ENCODE data around the gene TIMP2.

Gene TIMP2

DNA sequence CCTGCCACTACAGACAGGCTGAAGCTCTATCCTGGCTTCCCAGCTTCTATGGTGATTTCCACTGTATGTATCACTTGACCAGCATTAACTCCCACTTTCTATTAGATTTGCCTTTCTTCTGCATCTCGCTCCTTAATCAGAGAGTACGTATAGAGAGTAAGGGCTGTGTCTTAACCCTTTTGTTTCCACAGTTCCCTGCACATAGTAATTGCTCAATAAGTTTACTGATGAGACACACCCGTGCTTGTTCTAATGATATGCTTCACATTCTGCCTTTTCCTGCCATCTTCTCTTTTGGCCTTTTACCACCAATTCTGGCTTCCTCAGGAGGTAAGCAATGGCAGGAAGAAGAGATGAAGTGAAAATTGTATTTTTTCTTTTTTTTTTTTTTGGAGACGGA is 64.0 kb downstream of the TIMP2 start:
- DNase-seq = no peak

DNA sequence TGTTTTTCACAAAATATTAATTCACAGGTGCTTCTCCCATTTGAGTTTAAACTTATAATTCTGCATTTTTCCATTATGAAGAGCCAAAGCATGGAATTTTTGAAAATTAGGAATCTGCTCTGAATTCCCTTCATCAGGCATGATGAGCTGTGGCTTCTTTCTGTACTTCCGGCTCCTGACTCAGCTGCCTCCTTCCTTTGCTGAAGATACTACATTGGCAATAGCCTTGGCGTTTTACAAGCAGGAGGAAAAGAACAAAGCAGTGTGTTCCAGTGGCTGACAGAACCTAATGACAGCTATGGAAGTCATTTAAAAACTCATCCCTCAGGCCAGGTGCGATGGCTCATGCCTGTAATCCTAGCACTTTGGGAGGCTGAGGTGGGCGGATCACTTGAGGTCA is 66.1 kb downstream of the TIMP2 start:
- no peak for DNase-seq

DNA sequence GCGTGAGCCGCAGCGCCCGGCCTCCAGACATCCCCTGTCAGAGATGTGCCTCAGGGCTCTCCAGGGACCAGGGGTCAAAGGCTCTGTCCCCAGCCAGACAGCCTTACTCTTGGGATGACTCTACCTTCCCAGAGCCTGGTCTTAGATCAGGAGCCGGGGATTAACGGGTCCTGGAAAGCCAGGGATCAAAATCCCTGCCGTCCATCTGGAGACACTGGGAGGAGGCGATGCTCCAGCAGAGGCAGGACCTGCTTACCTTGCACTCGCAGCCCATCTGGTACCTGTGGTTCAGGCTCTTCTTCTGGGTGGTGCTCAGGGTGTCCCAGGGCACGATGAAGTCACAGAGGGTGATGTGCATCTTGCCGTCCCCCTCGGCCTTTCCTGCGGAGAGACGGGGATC is 67.9 kb downstream of the TIMP2 start:
- no peak for DNase-seq

DNA sequence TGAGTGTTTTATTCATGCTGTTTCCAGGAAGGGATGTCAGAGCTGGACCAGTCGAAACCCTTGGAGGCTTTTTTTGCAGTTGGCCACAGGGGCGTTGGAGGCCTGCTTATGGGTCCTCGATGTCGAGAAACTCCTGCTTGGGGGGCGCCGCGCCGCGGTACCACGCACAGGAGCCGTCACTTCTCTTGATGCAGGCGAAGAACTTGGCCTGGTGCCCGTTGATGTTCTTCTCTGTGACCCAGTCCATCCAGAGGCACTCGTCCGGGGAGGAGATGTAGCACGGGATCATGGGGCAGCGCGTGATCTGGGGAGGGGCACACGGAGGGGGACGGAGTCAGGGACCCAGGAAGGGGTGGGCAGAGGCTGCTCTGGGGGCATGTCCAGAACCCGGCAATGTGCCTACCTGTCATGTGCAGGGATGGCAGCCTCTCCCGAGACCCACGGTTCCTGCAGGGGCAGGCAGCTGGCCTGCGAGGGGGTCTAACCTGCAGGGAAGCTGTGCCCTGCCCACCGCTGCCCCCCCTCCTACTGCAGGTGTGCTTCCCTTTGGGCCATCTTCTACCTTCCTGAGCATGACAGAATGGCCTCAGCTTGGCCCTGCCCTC is 69.5 kb downstream of the TIMP2 start:
- DNase-seq = no peak

DNA sequence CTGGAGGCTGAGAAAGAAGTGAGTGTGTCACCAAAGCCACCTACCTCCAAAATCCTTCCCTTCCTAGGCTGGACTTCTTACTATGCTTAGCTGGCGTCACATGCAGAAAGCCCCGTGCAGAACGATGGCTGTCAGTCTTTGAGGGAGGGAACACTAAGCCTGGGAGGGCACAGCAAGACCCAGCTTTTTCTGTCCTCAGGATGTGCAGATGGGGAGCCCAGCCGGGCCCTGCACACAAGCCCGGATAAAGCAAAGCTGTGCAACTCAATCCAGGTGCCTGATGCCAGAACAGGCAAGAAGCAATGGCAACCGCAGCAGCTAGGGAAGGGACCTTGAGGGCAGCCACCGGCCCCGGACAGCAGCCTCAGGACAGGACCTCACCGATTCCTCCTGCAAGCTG is 70.7 kb downstream of the TIMP2 start:
- DNase-seq = no peak

DNA sequence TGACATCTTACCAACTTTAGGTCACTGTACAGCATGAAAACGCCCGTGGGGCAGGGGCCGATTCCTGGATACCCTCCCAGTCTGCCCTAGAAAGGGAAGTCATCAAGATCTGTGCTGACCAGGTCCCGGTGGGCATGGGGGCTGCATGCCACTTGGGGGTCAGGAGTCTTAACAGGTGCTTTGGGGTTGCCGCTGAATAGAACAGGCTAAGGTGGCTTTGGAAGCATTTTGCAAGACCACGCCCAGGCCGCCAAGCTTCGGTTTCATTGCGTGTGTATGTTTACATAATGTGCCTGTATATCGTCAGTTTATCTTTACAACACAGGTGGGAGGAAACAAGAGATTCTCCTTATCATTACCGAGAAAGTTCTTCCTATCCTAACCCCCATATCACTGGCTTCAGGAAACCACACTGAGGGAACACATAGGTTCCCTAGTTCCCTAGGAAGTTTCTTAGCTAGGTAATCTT is 71.2 kb downstream of the TIMP2 start:
- peak; percentile 34 for DNase-seq

DNA sequence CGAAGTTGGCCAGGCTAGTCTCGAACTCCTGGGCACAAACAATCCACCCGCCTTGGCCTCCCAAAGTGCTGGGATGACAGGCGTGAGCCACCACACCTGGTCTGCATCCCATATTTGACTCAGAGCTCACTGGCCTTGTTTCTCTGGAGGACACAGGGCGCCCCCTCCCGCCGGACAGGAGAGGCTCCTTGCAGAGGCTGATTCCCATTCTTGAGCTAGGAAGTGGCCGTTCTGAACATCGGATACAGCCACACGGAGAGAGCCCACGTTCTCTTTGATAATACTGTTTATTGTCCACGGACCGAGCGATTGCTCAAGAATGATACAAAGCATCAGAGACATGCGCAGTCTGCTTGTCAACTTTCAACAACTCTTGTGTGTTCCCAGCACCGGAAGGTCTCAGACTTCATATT is 72.5 kb downstream of the TIMP2 start:
- peak; percentile 18 for DNase-seq

DNA sequence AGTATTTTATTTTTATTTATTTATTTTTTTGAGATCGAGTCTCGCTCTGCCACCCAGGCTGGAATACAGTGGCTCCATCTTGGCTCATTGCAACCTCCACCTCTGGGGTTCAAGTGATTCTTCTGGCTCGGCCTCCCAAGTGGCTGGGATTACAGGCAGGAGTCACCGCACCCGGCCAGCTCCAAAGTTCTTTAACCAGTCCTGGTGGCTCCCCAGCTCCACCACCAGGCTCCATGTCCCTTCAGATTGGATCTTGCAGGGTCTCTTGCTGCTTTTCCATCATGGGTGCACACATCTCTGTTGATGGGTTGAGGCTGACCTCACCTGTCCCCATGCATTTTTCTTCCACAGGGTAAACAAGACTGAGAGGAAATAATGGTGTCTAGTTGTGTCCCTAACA is 76.2 kb downstream of the TIMP2 start:
- DNase-seq = no peak

DNA sequence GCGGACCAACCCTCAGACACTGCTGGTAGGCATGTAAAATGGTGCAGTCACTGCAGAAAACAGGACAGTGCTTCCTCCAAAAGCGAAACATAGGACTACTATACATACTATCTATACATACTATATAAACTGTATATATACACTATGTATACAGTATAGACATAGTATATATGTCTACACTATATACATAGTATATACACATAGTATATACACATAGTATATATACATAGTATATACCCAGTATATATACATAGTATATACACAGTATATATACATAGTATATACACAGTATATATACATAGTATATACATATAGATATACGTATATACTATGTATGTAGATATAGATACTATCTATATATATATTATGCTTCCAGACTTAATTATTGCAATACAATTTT is 78.1 kb downstream of the TIMP2 start:
- DNase-seq = no peak

DNA sequence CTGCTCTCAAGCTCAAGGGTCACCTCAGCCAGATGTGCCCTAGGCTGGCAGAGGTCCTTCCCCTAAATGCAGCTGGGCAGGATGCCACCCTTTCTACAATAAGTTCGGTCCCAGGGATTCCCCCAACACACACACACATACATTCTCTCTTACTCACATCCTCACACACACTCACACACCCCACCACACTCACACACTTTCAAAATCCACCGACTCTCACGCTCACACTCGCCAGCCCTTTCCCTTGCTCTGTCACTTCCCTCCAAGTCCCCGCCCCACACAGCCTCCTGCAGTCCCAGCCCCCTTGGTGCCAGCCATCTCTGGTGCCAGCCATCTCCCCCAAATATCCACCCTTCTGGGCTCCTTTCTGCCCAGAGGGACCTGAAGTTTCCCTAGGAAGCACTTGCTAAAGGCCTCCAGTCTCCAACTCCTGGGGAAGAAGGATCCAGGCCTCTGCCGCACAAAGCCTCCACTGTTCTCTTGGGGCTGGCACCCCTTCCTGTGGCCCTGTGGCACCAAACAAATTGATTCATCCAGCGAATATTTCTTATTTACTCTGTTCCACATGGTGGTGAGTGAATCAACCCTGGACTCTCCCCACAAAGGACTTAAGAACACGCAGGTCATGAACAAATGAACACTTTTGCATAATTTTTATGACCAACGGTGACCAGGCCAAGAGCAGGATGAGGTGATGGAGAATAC is 80.7 kb downstream of the TIMP2 start:
- no peak for DNase-seq

DNA sequence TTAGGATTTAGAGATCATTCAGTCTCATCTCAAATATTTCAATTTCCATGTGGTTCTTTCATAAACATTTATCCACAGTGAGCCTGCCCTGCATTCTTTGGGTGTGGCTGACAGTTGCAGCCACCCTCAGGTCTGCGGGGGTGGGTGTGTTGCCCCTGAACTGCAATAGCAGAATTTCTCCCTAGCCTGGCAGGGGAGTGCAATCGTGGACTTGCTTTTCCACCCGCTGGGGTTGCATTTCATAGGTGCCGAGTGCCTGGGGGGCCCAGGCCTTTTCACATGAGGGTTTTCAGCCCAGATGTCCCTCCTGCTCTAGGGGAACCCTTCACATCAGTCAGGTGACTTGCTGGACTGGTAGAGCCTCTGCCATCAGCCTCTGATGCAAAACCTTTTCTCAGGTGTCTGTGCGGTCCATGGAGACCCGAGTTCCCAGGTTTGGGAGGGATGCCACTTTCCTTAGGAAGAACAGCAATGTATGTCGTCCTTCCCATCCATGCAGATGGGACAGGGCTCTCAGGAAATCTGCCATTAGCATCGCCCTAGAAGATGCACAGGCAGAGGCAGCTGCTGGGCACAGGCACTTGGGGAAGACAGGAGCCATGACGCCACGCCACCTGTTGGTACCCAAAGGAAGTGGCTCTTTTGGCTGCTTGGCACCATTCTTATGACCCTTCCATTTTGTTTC is 82.2 kb downstream of the TIMP2 start:
- DNase-seq = peak; percentile 65

DNA sequence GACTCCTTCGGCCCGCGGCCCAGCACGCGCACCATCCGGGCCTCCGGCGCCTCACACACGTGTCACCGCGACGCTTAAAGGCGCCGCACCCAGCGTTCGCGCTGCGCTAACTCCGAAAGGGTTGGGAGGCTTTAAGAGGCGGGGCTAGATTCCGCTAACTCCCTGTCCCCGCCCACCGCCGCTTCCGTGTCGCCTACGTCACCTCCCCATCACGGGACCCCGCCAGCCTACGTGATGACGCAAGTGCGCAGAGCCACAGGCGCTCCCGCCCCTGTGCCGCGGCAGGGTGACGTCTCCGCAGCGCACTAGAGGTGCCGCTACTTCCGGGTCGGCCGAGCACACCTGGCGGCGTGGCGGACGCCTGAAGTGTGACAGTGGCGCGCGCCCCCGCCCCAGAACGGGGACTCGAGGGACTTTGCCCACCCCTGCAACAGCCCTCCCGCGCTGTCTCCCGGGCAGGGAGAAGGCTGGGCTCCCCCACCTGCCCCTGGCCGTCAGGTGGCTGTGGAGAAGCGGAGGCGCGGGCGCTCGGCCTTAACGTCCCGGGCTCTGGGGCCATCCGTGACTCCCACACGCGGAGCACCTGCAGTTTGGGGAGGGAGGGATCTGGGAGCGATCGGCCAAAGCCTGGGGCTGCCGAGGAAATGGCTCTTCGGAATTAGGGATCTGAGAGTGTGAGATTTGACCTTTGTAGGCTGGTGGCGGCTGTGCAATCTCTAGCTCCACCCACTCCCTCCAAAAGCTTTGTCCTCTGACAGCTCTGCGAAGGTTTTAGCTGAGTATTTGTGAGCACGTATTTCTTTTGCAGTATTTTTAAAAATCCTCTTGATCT is 84.2 kb downstream of the TIMP2 start, which contains the start of gene USP36:
USP36 (minus strand) TSS at position 35 of the 832 bp plus-strand sequence. CDS start 4,451 bp downstream, outside the sequence.
- DNase-seq = peak; percentile 99

DNA sequence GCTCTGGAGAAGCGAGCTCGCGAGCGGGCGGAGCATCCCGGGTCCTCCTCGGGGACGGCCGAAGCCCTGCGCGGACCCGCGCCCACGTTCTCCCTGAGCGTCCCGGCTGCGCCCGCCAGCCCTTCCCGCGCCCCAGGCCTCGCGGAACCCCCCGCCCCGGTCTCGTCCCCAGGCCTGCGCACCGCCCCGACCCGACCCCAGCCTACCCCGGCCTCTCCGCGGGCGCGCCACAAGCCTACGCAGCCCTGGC is 84.7 kb downstream of the TIMP2 start:
- DNase-seq = no peak

DNA sequence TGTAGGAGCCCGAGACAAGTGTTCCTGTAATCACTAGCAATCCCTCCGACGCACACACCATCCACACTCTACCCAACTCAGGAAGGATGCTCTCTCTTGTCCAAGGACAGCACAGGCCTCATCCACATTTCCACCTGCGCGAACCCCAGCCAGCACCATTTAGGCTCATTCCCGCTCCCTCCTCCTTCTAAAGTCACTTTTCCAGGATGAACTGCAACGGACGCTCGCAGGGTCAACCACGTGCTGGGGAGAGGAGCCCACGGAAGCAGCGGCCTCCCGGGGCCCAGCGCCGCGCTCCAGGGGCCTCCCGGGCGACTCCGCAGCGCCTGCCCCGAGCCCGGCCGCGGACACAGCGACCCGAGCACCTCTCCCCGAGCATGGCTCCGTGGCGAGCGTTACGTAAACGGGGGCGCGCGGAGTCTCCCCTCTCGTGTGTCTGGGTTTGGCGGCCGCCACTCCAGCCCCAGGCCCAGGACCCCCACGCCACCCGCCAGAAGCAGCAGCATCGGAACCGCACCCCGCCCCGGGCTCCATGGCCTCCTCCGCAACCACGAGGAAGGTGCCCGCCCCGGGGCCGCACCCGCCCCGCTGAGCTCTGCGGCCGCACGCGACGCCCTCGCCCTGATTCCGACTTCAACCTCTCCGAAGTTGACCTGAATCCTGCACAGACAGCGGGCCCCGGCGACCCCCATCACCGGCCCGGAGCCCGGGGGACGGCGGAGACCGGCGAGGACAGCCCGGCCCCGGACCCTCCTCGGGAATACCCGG is 85.2 kb downstream of the TIMP2 start:
- DNase-seq = peak; percentile 49

DNA sequence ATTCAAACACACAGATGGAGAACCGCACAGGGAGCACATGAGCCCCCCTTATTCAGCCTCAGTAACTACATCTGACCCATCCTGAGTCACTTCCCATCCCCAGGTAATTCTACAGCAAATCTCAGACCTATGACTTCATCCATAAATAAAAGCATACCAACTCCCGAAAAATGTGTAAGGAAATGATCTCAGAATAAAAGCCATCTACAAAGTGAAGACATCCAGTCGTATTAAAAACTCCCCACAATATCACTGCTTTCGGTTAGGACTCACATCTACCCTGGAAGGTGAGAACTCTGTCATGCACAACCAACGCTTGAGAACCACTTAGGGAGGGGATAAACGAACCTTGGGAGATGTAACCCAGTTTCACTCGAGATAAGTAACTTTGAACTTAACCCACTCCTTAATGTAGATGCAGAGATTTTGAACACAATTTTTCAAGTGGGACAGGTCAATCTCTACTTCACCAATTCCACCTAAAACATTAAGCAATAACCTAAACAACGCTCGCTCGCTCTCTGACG is 85.9 kb downstream of the TIMP2 start:
- DNase-seq = peak; percentile 54

DNA sequence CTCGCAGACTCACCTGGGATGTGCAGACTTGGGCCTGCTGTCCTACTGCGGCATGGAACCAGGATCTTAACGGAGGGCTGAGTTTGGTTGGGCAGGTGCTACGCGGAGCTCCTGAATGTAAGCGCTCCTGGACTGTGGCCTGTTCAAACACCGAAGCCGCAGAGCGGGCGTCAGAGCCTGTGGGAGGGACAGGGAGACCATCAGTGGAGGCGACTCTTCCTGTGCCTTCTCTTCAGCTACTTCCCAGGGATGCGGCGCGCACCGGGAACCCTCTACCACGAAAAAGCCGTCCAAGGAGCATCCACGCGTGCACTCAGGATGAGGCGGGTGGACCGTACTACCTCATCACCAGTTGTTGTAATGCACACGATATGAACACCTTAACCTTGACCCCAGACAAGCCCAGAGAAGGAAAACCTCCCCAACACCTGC is 86.6 kb downstream of the TIMP2 start:
- no peak for DNase-seq

DNA sequence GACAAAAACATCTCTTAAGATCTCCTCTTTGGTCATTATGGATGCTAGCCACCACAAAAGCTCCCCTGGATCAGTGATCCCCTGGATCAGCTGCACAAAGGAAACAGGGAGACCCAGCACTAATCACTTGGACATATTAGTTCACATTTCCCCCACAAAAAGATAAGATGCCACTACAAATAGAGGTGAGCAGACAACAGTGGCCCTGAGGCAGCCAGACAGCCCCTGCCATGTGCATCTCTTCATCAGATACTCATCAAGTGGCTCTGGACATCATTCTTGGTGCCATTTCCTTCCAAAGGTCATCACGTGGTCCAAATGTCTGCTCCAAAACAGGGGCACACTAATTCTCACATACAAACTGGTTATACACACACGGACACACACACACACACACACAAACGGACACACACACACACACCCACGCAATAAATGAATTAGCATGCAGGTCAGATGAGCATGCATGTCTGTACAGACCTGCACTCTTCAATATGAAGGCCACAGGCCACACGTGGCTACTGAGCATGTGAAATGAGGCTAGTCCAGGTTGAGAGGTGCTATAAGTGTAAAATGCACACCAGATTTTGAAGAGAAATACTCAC is 88.7 kb downstream of the TIMP2 start:
- DNase-seq = no peak

DNA sequence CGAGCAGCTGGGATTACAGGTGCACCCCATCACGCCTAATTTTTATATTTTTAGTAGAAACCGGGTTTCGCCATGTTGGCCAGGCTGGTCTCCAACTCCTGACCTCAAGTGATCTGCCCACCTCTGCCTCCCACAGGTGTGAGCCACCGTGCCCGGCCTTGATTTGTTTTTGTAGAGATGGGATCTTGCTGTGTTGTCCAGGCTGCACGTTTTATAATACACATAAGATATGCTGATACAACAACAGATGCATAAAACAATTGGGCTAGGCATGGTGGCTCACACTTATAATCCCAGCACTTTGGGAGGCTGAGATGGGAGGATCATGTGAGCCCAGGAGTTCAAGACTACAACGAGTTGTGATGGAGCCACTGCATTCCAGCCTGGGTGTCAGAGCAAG is 90.6 kb downstream of the TIMP2 start:
- no peak for DNase-seq

DNA sequence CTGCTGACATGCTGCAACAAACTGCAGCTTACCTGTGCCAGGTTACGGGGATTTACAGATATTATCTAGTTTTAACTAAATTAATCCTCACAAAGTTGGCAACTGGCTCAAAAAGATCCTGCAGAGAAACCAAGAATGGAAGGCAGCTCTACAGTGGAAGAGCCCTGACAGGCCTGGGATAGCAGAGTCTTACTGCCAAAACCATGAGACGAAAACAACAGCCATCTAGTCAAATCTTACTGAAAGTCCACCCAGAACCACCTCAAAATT is 92.7 kb downstream of the TIMP2 start:
- DNase-seq = no peak

DNA sequence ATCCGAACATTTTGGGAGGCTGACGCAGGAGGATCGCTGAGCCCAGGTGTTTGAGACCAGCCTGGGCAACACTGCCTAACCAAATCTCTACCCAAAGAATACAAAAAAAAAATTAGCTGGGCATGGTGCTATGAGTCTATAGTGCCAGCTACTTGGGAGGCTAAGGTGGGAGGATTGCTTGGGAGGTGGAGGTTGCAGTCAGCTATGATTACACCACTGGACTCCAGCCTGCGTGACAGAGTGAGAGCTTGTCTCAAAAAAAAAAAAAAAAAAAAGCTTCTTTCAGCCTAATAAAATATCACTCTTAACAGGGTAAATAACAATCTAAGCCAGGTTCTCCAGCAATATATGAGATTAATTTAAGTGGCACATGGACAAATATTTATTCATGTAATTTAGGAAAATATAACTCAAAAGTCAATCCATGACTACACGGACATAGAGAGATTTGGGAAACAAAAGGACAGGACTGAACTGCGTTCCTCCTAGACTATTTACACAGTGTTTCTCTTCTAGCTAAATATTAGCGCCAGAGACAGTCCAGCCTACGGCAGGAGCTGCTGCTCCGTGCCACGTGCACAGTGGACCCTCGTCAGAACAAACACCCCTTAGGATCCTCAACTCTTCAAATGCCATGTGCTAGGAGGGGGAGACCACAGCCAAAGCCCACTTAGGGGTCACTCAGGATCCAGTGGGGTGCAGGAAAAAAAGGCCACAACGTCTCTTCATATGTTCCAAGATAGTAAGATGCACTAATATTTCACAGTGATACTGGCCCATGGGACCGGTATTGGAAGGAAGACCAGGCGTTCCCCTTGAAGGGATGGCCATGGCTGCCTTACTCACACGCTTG is 93.3 kb downstream of the TIMP2 start:
- no peak for DNase-seq

DNA sequence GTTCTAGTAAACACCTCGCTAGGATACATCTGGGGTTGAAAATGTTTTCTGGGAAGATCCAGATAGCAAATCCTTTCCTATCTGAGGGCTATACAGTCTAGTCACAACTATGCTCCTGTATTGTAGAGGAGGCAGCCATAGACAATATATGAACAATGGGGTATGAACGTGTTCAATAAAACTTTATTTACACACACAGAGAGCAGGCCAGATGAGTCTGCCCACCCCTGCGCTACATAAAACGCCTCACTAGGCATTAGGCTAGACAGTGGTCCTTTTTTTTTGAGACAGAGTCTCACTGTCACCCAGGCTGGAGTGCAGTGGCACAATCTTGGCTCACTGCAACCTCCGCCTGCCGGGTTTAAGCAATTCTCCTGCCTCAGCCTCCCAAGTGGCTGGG is 95.7 kb downstream of the TIMP2 start:
- DNase-seq = no peak

Data from OCI-M1 (cell line).